ENCODE data around the gene B3GLCT.

The B3GLCT gene

GRCh38 chr13:31350560-31350959, 150.8 kb downstream of the B3GLCT start:
- no peak for DNase-seq (ENCODE audit: low read depth in 2 of 2)

- DNase-seq (ENCODE audit: low read depth in 2 of 2), result no peak
These were observed 151.6 kb downstream of the B3GLCT start for GRCh38 chr13:31351376-31351775.

GRCh38 chr13:31352467-31352866, 152.7 kb downstream of the B3GLCT start:
- DNase-seq (ENCODE audit: low read depth in 2 of 2), result no peak

GRCh38 chr13:31355001-31355400, 155.2 kb downstream of the B3GLCT start:
- DNase-seq (ENCODE audit: low read depth in 2 of 2), result no peak

GRCh38 chr13:31356991-31357390, 157.2 kb downstream of the B3GLCT start:
- no peak for DNase-seq (ENCODE audit: low read depth in 2 of 2)

GRCh38 chr13:31357581-31357980, 157.8 kb downstream of the B3GLCT start:
- DNase-seq (ENCODE audit: low read depth in 2 of 2), result no peak

- no peak for DNase-seq (ENCODE audit: low read depth in 2 of 2)
These were observed 161.9 kb downstream of the B3GLCT start for GRCh38 chr13:31361673-31362072.

- DNase-seq (ENCODE audit: low read depth in 2 of 2), result no peak
These were observed 165.9 kb downstream of the B3GLCT start for GRCh38 chr13:31365630-31366029.

GRCh38 chr13:31367410-31367809, 167.6 kb downstream of the B3GLCT start:
- no peak for DNase-seq (ENCODE audit: low read depth in 2 of 2)

GRCh38 chr13:31369213-31369612, 169.4 kb downstream of the B3GLCT start:
- DNase-seq (ENCODE audit: low read depth in 2 of 2), result no peak

- no peak for DNase-seq (ENCODE audit: low read depth in 2 of 2)
These were observed 172.7 kb downstream of the B3GLCT start for GRCh38 chr13:31372454-31372853.

GRCh38 chr13:31374682-31375081, 174.9 kb downstream of the B3GLCT start:
- DNase-seq (ENCODE audit: low read depth in 2 of 2), result no peak

GRCh38 chr13:31377946-31378345, 178.2 kb downstream of the B3GLCT start:
- DNase-seq (ENCODE audit: low read depth in 2 of 2), result no peak

- no peak for DNase-seq (ENCODE audit: low read depth in 2 of 2)
These were observed 180.9 kb downstream of the B3GLCT start for GRCh38 chr13:31380715-31381114.

Measured in activated CD8-positive, alpha-beta memory T cell treated with anti-CD3 and anti-CD28 coated beads for 4 hours (primary cell).